Muscle of arm (tissue), 12 donors: ENCODE measurements around the gene SCN4B. TPM values are rescaled to one million over a fixed set of nuclear protein-coding genes. Genes with fewer than 3 reads are reported as not detected.
A peak's percentile ranks its signal among the peaks of the same experiment; 100 is the strongest.

Source experiments
- DNase-seq: peaks from one replicate; pipeline ENCODE4 v3.0.0-alpha.2; 2013
- polyA plus RNA-seq, 12 donors: library from polyadenylated mRNA; unstranded; fragments of 120-200 nt; gene quantifications; one replicate each; pipeline ENCODE4 v1.2.1, GENCODE V29; 2013; ENCODE audit not compliant: insufficient read length in 12 of 12

The SCN4B gene
- polyA plus RNA-seq, 12 donors = 2.5 to 6.0 (median 4.3) TPM; not detected in 1

- no peak for DNase-seq
Observed at GRCh38 chr11:118153976-118154375, 1.4 kb upstream of the SCN4B start.

GRCh38 chr11:118153516-118153915 is 893 bp upstream of the SCN4B start:
- DNase-seq = no peak

- no peak for DNase-seq
Observed at GRCh38 chr11:118152020-118152551, 537 bp downstream of the SCN4B start.

- no peak for DNase-seq
Observed at GRCh38 chr11:118151431-118151830, 1.2 kb downstream of the SCN4B start.

DNA sequence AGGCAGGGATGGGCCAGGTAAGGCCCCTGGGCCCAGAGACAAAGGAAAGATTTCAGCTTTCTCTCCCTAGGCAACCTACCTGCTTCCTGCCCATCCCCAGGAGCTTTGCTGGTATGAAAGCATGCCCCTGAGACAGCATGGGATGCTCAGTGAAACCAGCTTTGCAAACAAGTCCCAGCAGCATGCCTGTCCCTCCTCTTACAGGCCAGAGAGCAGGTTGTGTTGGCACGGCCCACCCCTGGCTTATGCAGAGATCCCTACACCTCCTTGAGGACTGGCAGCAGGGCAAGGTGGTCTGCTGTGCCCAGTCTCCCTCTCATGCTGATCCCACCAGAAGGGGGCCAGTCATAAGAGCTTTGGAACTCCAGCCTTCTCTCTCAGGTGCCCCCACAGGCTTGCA is 3.1 kb downstream of the SCN4B start:
- DNase-seq = no peak

DNA sequence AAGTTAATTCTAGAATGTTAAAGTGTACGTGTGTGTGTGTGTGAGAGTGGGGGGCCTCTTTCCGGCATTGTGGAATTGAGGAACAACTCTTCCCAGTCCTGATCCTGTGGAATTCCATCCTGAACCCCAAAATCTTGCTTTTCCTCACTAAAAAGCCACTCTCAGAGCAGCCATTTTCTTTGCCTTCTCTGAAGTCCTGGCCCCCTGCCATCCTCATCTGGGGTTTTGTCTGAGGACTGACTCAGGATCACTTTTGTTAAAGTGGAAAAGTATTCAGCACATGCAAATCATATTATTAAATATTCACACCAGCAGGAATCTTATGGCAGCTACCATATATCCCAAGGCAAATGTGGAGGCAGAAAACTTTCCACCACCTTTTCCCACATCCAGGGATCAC is 3.8 kb downstream of the SCN4B start:
- no peak for DNase-seq

DNA sequence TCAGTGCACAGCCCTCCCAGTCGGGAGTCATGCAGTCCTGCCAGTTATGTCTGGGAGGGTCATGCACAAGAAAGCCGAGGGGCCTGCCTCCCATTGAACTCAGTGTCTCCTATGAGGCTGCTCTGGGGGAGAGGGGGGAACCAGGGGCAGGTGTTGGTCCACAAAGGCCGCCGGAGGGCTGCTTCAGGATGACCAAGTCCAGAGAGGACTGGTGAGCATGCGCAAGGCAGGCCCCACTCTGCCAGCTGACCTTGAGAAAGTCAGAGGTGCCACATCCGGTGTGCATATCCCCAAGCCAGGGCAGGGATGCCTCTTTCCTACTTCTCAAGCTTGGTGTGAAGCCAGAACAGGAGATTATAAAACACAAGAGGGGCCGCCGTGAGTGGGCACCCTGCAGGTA is 4.4 kb downstream of the SCN4B start:
- no peak for DNase-seq

GRCh38 chr11:118147502-118147901 is 5.1 kb downstream of the SCN4B start:
- no peak for DNase-seq

DNA sequence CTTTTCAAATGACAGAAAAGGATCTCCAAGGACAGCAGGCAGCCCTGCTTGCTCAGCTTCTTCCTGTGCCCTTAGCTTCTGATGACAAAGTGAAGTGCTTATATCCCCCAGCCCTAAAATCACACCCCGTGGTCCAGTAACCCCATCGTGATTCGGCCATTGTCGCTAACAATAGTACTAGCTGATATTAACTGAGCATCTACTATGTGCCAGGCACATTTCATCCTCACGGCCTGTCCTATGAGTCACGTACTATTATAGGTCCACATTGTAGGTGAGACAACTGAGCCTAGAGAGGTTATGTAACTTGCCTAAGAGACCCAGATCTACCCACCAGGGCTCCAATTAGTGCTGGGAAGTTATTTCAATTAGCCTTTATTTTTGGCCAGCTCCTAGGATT is 6.1 kb downstream of the SCN4B start:
- DNase-seq = no peak

DNA sequence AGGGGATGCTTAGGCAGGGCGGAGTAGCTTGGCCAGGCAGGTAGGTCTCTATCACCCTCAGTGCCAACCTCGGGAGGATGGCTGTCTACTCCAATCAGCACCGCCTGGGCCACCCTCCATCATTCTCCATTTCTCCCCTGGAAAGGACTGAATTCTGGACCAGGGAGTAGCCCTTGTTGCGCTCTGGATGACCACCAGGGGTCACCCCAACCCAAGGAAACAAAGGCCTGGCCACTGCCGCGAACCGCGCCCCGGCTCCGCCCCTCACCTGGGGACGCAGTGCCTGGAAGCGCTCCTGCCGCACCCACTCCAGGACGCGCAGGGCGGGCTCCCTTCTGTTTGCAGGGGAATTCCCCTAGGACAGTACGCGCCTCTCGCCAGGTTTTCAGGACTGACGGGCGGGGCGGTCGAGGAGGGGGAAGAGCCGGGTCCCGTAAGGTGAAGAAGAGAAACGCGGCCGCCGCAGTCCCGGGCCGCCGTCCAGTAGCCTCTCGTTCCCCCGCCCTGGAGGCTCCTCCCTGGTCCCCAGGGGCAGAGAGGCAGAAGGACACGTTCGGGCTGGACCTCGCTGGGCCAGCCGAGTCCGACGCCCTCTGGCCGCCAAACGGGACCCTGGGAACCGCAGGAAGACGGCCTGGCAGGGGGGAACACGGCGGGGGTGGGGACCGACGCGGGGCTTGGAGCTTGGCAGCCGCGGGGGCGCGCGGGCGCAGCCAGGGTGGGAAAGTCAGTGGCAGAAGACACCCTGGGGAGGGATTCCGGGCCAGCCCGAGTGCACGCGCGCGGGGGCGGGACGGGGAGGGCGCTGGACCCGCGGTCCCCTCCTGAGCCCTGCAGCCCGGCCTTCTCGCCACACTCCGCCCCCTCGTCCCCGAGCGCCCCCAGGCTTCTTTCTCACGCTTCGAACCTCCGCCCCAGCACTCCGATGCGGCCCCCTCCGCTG is 7.1 kb downstream of the SCN4B start:
- DNase-seq = peak; percentile 78

DNA sequence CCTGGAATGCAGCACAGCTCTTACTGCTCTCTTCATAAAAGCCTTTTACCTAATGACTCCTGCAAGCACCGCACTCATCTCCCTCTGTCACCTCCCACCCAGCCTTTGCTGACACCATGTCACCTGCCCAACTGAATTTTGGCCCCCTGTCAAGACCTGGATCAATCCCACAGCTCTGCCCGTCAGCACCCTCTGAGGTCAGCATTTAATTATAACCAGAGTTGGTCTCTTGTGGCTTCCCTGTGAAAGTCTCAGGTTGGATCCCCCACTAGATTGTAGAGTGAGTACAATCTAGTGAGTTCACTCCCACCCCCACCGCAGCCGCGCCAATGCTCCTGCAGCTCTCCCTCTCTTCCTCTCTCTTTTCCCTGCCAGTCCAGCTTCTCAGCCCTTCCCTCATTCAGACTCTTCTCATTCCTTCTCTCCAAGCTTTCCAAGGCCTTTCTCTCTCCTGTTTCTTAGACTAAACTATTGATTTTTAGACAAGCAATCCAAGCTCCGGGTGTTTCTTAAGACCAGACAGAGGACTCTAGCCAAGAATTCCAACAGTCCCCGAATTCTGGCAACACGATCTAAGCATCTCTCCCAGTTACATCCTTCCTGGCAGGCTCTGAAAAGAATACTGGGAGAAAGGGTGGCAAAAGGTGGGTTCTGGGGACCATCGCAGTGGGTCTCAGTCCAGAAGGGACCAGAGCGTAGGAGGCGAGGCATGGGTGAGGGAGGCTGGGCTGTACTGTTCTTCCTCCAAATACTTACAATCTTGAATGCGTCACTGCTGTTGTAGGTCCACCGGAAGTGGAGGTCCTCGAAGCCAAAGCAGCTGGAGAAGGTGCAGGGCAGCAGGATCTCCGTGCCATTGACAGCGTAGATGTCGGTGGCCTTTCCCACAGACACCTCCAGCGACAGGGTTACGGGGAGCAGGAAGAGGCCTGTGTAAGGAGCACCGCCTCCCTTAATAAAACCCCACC is 8.0 kb downstream of the SCN4B start:
- no peak for DNase-seq

DNA sequence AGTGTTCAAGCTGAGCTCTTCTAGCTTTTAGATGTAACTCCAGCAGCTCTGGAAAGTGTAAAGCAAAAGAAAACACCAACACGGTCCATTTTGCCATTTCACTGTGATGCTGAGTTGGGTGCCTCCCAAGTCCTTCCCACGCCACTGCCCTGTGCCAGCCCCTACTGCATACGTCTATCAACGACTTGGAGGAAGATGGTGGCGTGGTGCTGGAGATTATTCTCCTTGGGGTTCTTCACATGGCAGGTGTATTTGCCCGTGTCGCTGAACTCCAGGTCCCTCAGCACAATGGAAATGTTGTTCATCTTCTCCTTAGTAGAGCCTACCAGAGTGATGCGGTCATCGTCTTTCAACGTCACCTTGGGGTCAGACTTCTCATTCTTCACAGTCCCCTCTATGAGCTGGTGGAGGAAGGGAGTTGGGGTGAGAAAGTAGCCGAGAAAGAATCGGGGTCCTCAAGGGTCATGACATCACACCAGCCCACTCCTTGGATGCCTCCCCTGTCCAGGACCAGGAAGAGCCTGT is 8.9 kb downstream of the SCN4B start:
- no peak for DNase-seq

- no peak for DNase-seq
Observed at GRCh38 chr11:118142809-118143208, 9.8 kb downstream of the SCN4B start.

DNA sequence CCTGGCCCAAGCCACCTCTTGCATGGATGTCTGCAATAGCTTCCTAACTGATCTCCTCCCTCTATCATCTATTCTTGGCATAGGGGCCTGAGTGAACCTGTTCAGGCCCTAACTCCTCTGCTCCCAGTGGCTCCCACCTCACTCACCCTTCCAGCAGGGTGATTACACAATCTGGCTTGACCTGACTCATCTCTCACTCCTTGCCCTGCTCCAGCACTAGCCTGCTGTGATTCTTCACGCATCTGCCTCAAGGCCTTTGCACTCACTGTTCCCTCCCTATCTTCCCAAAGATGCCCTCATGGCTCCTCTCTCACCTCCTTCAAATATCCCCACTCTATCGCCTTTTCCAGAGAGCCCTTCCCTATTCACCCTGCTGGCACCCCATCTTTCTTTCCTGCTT is 10.5 kb downstream of the SCN4B start:
- no peak for DNase-seq

- DNase-seq = no peak
Observed at GRCh38 chr11:118139578-118139977, 13.0 kb downstream of the SCN4B start.

DNA sequence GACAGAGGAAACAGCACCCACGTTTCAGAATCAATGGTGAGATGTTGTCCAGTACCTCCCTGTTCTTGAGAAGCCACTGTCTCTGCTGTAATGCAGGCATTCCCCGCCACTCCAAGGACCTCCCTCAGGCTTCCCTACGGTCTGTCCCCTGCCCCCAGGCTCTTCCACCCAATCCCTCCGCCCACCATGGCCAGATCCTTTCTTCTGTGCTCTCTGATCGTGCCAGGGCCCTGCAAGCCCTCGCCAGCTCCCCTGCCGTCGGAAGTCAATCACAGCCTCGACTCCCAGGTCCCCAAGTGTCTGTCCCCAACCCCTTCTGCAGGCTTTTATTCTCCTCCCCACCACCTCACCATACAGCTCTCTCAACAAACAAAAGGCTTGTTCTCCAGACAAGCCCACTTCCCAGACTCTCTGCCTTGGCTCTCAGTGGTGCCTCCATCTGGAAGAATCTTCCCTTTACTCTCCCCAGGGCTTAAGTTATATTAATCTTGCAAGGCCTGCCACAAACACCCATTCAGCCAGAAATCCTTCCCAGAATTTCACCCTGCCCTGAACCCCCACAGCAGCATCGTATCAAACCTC is 13.7 kb downstream of the SCN4B start:
- no peak for DNase-seq

- DNase-seq = no peak
Observed at GRCh38 chr11:118136801-118137200, 15.8 kb downstream of the SCN4B start.

DNA sequence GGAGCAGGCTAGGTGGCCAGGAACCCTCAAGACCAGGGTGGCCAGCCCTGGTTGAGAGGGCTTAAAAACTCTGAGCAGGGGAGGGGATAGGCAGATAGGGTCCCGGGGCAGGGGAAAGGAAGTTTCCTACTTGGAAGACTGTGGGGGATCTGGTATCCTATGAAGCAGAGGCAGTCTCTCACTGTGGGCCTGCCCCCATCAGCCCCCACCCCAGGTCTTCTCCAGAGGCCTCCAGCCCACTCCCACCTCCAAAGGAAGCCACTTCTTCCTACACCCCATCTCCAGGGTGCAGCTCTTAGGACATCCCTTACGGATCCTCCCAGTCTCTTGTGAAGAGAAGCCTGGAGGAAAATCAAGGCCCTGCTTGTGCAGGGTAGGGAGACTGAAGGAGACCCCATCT is 16.3 kb downstream of the SCN4B start:
- DNase-seq = no peak

- DNase-seq = no peak
Observed at GRCh38 chr11:118135796-118136165, 16.8 kb downstream of the SCN4B start.

- DNase-seq = no peak
Observed at GRCh38 chr11:118135051-118135795, 17.4 kb downstream of the SCN4B start.

GRCh38 chr11:118133816-118134215 is 18.8 kb downstream of the SCN4B start:
- DNase-seq = no peak
